Measurements from ENCODE around the gene BMPR1B.

- TF ChIP-seq CTCF (conservative IDR thresholded peaks at IDR 0.05 in 1 of 2, IDR thresholded peaks at IDR 0.05 in 1 of 2; ENCODE audit: extremely low read depth in 1 of 2, insufficient read depth in 1 of 2, low read depth in 1 of 2, low read length in 2 of 2) (no peak), EZH2 (IDR thresholded peaks at IDR 0.05; ENCODE audit: borderline replicate concordance, low read length) (no peak)
Observed at GRCh38 chr4:94811643-94812042, 53.9 kb downstream of the BMPR1B start.

Data from mammary epithelial cell (primary cell).